Neural cell (in vitro differentiated cells): Measurements from ENCODE around the gene ELOA. TPM values are rescaled to one million over a fixed set of nuclear protein-coding genes. Genes with fewer than 3 reads are reported as not detected.
"Not testable (repeated sequence)": the region's sequence is repeated elsewhere in the genome, so short reads cannot be mapped to it uniquely, and the experiment has no call there.

Experiments used
- H2AFZ ChIP-seq: fragments of 200-600, 300-800 bp; sonication (generic), shearing (Covaris generic); 2 replicates; pipeline ENCODE4 v1.6.0; 2014; ENCODE audit warnings: low read depth, mild to moderate bottlenecking, antibody characterized with exemption, low read length, moderate library complexity
- H3F3A ChIP-seq: fragments of 200-600 bp; shearing (Covaris generic); 2 replicates; pipeline ENCODE4 v1.6.1; 2016; ENCODE audit warnings: mild to moderate bottlenecking, moderate library complexity, mixed read lengths, antibody characterized with exemption, low read length; ENCODE audit not compliant: insufficient read depth, poor library complexity, severe bottlenecking
- H3K27ac ChIP-seq: fragments of 200-600, 300-800 bp; sonication (generic), shearing (Covaris generic); 2 replicates; pipeline ENCODE4 v1.5.1; 2014; ENCODE audit warnings: mild to moderate bottlenecking, low read length, moderate library complexity
- H3K27me3 ChIP-seq: fragments of 300-800, 200-600 bp; sonication (generic), shearing (Covaris generic); 2 replicates; pipeline ENCODE4 v1.6.0; 2014; ENCODE audit warnings: mild to moderate bottlenecking, low read depth, low read length, moderate library complexity; ENCODE audit not compliant: insufficient read depth
- H3K36me3 ChIP-seq: fragments of 300-800, 200-600 bp; sonication (generic), shearing (Covaris generic); 2 replicates; pipeline ENCODE4 v1.5.1; 2014; ENCODE audit warnings: mild to moderate bottlenecking, antibody characterized with exemption, low read length, moderate library complexity; ENCODE audit not compliant: insufficient read depth
- H3K4me2 ChIP-seq: fragments of 300-800, 200-600 bp; sonication (generic), shearing (Covaris generic); 2 replicates; pipeline ENCODE4 v1.6.0; 2014; ENCODE audit warnings: mild to moderate bottlenecking, low read length
- H3K4me3 ChIP-seq: fragments of 300-800, 200-600 bp; sonication (generic), shearing (Covaris generic); 2 replicates; pipeline ENCODE4 v1.5.1; 2014; ENCODE audit warnings: mild to moderate bottlenecking, low read length, moderate library complexity
- H3K79me2 ChIP-seq: fragments of 200-600 bp; shearing (Covaris generic); replicated peaks from 2 replicates; pipeline ENCODE4 v1.6.0; 2014; ENCODE audit warnings: mild to moderate bottlenecking, low read length, moderate library complexity; ENCODE audit not compliant: insufficient read depth
- H3K9ac ChIP-seq: fragments of 300-800, 200-600 bp; sonication (generic), shearing (Covaris generic); 2 replicates; pipeline ENCODE4 v1.6.1; 2016; ENCODE audit warnings: mild to moderate bottlenecking, low read length, mixed read lengths
- H3K9me2 ChIP-seq: fragments of 200-600 bp; shearing (Covaris generic); 2 replicates; pipeline ENCODE4 v1.6.1; 2016; ENCODE audit warnings: mild to moderate bottlenecking, low read length, mixed read lengths; ENCODE audit not compliant: insufficient read depth
- H3K9me3 ChIP-seq: fragments of 200-600, 300-800 bp; sonication (generic), shearing (Covaris generic); 2 replicates; pipeline ENCODE4 v1.6.1; 2016; ENCODE audit warnings: mild to moderate bottlenecking, mixed run types, low read length, moderate library complexity, mixed read lengths
- H4K20me1 ChIP-seq: fragments of 200-600 bp; shearing (Covaris generic); 2 replicates; pipeline ENCODE4 v1.6.1; 2016; ENCODE audit warnings: mild to moderate bottlenecking, mixed run types; ENCODE audit not compliant: insufficient read depth
- CTCF ChIP-seq: fragments of 450-650 bp; IDR thresholded peaks from 2 replicates; pipeline ENCODE4 v1.5.1; 2014; ENCODE audit warnings: antibody characterized with exemption, mild to moderate bottlenecking, moderate library complexity; ENCODE audit not compliant: poor library complexity, severe bottlenecking
- EP300 ChIP-seq: fragments of 450-650 bp; conservative IDR thresholded peaks from 2 replicates; pipeline ENCODE4 v1.6.1; 2014; ENCODE audit warnings: antibody characterized with exemption, mild to moderate bottlenecking, moderate library complexity; ENCODE audit not compliant: poor library complexity, severe bottlenecking
- EZH2 ChIP-seq: fragments of 200-600, 300-800 bp; shearing (Covaris generic), sonication (generic); IDR thresholded peaks from 2 replicates; pipeline ENCODE4 v1.6.1; 2014; ENCODE audit warnings: antibody characterized with exemption, low read length, borderline replicate concordance, mild to moderate bottlenecking; ENCODE audit not compliant: insufficient read depth, poor library complexity, severe bottlenecking
- MXI1 ChIP-seq: fragments of 450-650 bp; conservative IDR thresholded peaks from 2 replicates; pipeline ENCODE4 v1.6.1; 2014; ENCODE audit warnings: antibody characterized with exemption, mild to moderate bottlenecking; ENCODE audit not compliant: poor library complexity, severe bottlenecking
- POLR2AphosphoS5 ChIP-seq: IDR thresholded peaks from 2 replicates; pipeline ENCODE4 v1.6.1; 2012
- RAD21 ChIP-seq: fragments of 450-650 bp; conservative IDR thresholded peaks from 2 replicates; pipeline ENCODE4 v1.6.1; 2014; ENCODE audit warnings: antibody characterized with exemption, mild to moderate bottlenecking, moderate library complexity
- REST ChIP-seq: IDR thresholded peaks from 2 replicates; pipeline ENCODE4 v1.6.1; 2012; ENCODE audit warnings: borderline replicate concordance
- SMC3 ChIP-seq: fragments of 450-650 bp; conservative IDR thresholded peaks from 2 replicates; pipeline ENCODE4 v1.6.1; 2014; ENCODE audit warnings: antibody characterized with exemption, mild to moderate bottlenecking, moderate library complexity; ENCODE audit not compliant: poor library complexity
- TAF1 ChIP-seq: IDR thresholded peaks from 2 replicates; pipeline ENCODE4 v1.6.1; 2012; ENCODE audit warnings: low read depth
- polyA plus RNA-seq: library from polyadenylated mRNA; depleted of rRNA; stranded (reverse); fragments of >200 nt; gene quantifications from 2 replicates; pipeline ENCODE4 v1.2.3, GENCODE V29; 2014

ELOA gene
- polyA plus RNA-seq, 1 donor from 2014 or later = 20.0 TPM

GRCh38 chr1:23801338-23801748 lies 58.1 kb downstream of the ELOA start:
- no peak for TF ChIP-seq MXI1
- no peak for TF ChIP-seq EZH2
- TF ChIP-seq RAD21 = no peak
- TF ChIP-seq TAF1 = no peak
- H3K4me2 ChIP-seq = peak overlapping the region; percentile 78
- peak overlapping the region; percentile 80 for H2AFZ ChIP-seq
- H3K36me3 ChIP-seq = peaks cover 4% of the 10 kb centered on the region
- peak overlapping the region; percentile 86 for H3K9ac ChIP-seq
- H3K27ac ChIP-seq = peak overlapping the region; percentile 68
- no peaks in the 10 kb centered on the region for H3K79me2 ChIP-seq
- no peaks in the 10 kb centered on the region for H3K9me2 ChIP-seq
- H3K27me3 ChIP-seq = no peaks in the 10 kb centered on the region
- H3F3A ChIP-seq = no peaks in the 10 kb centered on the region
- no peaks in the 10 kb centered on the region for H3K9me3 ChIP-seq
- no peaks in the 10 kb centered on the region for H4K20me1 ChIP-seq
- peak overlapping the region; percentile 94 for H3K4me3 ChIP-seq

- H3K4me2 ChIP-seq = no peak overlapping the region
- H3F3A ChIP-seq = no peaks in the 10 kb centered on the region
- H3K36me3 ChIP-seq = peaks cover 4% of the 10 kb centered on the region
- H2AFZ ChIP-seq = no peak overlapping the region
- H4K20me1 ChIP-seq = no peaks in the 10 kb centered on the region
- H3K27ac ChIP-seq = no peak overlapping the region
- H3K79me2 ChIP-seq = no peaks in the 10 kb centered on the region
- peak overlapping the region; percentile 86 for H3K9ac ChIP-seq
- no peaks in the 10 kb centered on the region for H3K9me2 ChIP-seq
- no peak overlapping the region for H3K4me3 ChIP-seq
- H3K27me3 ChIP-seq = no peaks in the 10 kb centered on the region
- H3K9me3 ChIP-seq = no peaks in the 10 kb centered on the region
- TF ChIP-seq EP300 (no peak), CTCF (no peak), EZH2 (no peak), TAF1 (no peak)
Measured at GRCh38 chr1:23801876-23802275, 58.6 kb downstream of the ELOA start.

GRCh38 chr1:23802809-23803342 lies 59.6 kb downstream of the ELOA start:
- not testable (repeated sequence) for H3K27ac ChIP-seq, H3F3A ChIP-seq

GRCh38 chr1:23803674-23804073 lies 60.4 kb downstream of the ELOA start:
- H3K9ac ChIP-seq = no peak overlapping the region
- H3F3A ChIP-seq = no peaks in the 10 kb centered on the region
- H3K9me2 ChIP-seq = no peaks in the 10 kb centered on the region
- H4K20me1 ChIP-seq = no peaks in the 10 kb centered on the region
- H3K9me3 ChIP-seq = no peaks in the 10 kb centered on the region
- H3K4me2 ChIP-seq = no peak overlapping the region
- H3K27me3 ChIP-seq = no peaks in the 10 kb centered on the region
- no peaks in the 10 kb centered on the region for H3K79me2 ChIP-seq
- no peak overlapping the region for H2AFZ ChIP-seq
- no peak overlapping the region for H3K27ac ChIP-seq
- no peak overlapping the region for H3K4me3 ChIP-seq
- no peaks in the 10 kb centered on the region for H3K36me3 ChIP-seq
- TF ChIP-seq EP300 (no peak), CTCF (no peak), POLR2AphosphoS5 (no peak), RAD21 (no peak), EZH2 (no peak), MXI1 (no peak), REST (no peak), SMC3 (no peak), TAF1 (no peak)

More at GRCh38 chr1:23802809-23803342, 59.6 kb downstream of the ELOA start:
- H2AFZ ChIP-seq, H3K27me3 ChIP-seq, H3K9me2 ChIP-seq, H3K4me3 ChIP-seq, H3K9me3 ChIP-seq, H3K79me2 ChIP-seq, H3K4me2 ChIP-seq, H3K9ac ChIP-seq, H3K36me3 ChIP-seq, H4K20me1 ChIP-seq: not testable (repeated sequence)
